GM10248 (cell line): ENCODE measurements around the gene PPP1R12C.

Source experiments
- CTCF ChIA-PET: fragments of 300-600 bp; sonication (Branson Sonifier 250); formaldehyde crosslinking; extraction: SDS; loops from one replicate; lab custom pipeline; 2021; ENCODE audit warnings: antibody characterized with exemption; lab: Yijun Ruan, JAX
- POLR2A ChIA-PET: fragments of 350-650 bp; sonication (Branson Sonifier 250); formaldehyde crosslinking; extraction: SDS; loops from one replicate; lab custom pipeline; 2020; ENCODE audit warnings: antibody characterized with exemption; lab: Yijun Ruan, JAX
- DNase-seq: peaks from one replicate; pipeline ENCODE4 v3.0.0; 2012; ENCODE audit errors: extremely low spot score
- TF ChIP-seq, protein P1 (sequence below): IDR thresholded peaks from 2 replicates; pipeline ENCODE4 v1.5.1; 2012; ENCODE audit warnings: mild to moderate bottlenecking, low read depth; ENCODE audit errors: extremely low read depth, missing control alignments, control extremely low read depth

The PPP1R12C gene

DNA sequence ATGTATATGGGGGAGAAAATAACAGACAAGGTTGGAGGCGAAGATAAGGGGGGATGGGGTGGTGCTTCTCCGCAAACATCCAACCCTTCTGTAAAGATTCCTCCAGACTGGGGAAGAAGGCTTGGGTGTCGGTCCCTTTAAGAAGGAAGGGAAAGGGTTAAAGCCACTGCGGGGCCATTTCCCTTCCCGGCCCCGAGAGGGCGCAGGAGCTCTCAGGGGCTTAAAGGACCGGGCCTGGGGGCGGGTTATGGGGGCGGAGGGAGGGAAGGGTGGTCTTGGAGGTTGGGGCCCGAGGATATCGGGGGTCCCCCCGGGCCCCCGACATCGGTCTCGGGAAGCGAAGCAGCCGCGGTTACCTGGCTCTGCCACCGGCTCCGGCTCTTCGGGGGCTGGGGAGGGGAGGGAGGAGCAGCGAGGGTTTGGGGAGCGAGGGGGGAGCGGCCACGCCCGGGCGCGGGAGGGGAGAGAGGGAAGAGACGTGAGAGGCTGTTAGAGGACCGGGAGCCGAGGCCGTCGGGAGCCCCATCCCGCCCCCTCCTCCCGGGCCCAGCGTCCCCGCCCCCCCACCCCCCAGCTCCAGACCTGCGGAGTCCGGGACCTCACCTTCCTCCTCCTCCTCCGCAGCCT lies 28.8 kb upstream of the PPP1R12C start:
- TF ChIP-seq, protein P1, sequence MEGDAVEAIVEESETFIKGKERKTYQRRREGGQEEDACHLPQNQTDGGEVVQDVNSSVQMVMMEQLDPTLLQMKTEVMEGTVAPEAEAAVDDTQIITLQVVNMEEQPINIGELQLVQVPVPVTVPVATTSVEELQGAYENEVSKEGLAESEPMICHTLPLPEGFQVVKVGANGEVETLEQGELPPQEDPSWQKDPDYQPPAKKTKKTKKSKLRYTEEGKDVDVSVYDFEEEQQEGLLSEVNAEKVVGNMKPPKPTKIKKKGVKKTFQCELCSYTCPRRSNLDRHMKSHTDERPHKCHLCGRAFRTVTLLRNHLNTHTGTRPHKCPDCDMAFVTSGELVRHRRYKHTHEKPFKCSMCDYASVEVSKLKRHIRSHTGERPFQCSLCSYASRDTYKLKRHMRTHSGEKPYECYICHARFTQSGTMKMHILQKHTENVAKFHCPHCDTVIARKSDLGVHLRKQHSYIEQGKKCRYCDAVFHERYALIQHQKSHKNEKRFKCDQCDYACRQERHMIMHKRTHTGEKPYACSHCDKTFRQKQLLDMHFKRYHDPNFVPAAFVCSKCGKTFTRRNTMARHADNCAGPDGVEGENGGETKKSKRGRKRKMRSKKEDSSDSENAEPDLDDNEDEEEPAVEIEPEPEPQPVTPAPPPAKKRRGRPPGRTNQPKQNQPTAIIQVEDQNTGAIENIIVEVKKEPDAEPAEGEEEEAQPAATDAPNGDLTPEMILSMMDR, result peak; percentile 47
- ChIA-PET POLR2A (interaction anchor here (0.6 kb wide), 1 partner anchor 164 kb away, joined by 3 read pairs; no protein-coding TSS in a partner anchor), CTCF (interaction anchor here (1.4 kb wide), 1 partner anchor 14 kb away, joined by 6 read pairs; no protein-coding TSS in a partner anchor)
- peak; percentile 69 for DNase-seq

DNA sequence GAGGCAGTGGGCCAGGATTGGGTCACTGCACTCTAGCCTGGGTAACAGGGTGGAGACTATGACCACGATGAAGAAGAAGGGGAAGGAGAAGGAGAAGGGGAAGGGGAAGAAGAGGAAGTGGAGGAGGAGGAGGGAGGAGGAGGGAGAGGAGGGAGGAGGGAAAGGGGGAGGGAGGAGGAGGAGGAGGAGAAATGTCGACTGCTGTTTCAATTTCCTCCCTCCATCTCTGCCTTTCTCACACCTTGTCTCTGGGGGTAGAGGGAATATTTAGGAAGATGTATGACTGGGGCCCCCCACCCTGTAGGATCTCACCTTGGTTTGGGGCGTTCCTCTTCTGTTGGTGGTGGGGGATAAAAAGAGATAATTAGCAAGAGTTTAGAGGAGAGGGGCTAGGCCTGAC lies 27.8 kb upstream of the PPP1R12C start:
- POLR2A ChIA-PET, result no interaction called here
- TF ChIP-seq, protein P1, result no peak
- no peak for DNase-seq
- CTCF ChIA-PET, result interaction anchor here (1.4 kb wide), 1 partner anchor 15 kb away, joined by 6 read pairs; no protein-coding TSS in a partner anchor

DNA sequence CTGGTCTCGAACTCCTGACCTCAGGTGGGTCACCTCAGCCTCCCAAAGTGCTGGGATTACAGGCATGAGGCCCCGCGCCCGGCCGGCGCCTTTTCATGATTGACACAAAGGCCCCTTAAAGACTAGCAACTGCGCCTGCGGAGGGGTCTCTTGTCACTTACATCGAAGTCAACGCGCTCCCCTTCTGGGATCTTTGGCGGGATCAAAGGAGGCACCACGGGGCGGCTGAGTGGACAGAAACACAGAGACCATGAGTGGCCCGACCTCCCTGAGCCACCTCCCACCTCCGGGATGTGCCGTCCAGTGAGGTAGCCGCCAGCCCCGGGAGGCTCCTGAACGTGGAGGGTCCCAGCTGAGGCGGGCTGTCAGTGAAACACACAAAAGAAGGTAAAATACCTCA lies 24.3 kb upstream of the PPP1R12C start:
- TF ChIP-seq, protein P1, result no peak
- ChIA-PET POLR2A (interaction anchor here (0.6 to 0.7 kb wide), 2 partner anchors 266 to 335 kb away, joined by 3 read pairs; partner anchors contain the start of genes UBE2S and ZNF628), CTCF (interaction anchor here (0.7 to 5.0 kb wide), 29 partner anchors 9 to 498 kb away, joined by 3 to 43 read pairs (median 4); partner anchors contain the start of genes PPP1R12C, TNNI3 and ZNF865)
- DNase-seq, result no peak

DNA sequence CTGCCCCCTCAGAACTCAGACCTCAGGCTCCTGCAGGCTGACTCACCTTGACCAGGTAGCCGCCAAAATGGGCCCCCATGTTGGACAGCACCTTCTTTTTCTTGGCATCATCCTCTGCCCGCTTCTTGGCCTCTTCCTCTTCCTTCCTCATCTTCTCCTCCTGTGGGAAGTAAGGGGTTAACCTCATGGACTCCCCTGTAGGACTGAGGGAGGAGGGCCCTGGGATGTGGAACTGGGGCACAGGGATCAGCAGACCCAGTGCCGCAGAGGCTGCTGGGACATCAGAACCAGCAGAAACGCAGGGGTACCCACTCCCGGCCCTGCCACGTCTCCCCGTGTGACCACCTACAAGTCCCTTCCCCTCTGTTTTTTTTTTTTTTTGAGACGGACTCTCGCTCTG lies 20.5 kb upstream of the PPP1R12C start:
- CTCF ChIA-PET, result no interaction called here
- TF ChIP-seq, protein P1, result no peak
- POLR2A ChIA-PET, result no interaction called here
- no peak for DNase-seq

DNA sequence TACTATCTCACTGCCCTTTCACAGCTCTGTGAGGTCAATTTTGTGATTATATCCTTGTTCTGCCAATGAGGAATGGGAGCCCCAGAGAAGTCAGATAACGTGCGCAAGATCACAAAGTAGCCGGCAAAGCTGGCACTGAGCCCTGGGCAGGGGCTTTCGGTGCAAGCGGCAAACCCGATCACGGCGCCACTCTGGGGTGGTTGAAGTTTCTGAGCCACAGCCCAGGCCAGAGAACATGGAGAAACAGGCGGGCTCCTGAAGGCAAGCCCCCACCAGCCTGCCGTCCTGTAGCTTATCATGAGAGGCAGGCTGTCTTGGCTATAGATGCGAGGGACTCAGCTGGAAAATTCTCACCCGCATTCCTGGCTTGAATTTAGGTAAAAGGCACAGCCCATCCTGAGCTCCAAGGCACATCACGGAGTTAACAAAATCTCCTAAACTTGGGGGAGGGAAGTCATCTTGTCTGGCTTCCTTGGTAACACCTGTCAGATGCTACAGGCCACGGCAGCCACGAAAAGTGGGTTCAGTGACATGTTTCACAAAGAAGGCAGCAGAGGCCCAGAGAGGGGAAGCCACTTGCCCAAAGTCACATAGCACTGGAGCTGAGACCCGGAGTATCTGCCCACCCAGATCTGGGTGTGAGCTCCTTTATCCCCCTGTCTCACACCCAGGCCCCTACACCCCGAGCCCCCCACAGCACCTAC lies 19.1 kb upstream of the PPP1R12C start:
- TF ChIP-seq, protein P1, result no peak
- POLR2A ChIA-PET, result no interaction called here
- CTCF ChIA-PET, result interaction anchor here (0.7 to 5.9 kb wide), 8 partner anchors 11 to 381 kb away, joined by 3 to 40 read pairs (median 4); partner anchors contain the start of gene TNNT1
- DNase-seq, result no peak

DNA sequence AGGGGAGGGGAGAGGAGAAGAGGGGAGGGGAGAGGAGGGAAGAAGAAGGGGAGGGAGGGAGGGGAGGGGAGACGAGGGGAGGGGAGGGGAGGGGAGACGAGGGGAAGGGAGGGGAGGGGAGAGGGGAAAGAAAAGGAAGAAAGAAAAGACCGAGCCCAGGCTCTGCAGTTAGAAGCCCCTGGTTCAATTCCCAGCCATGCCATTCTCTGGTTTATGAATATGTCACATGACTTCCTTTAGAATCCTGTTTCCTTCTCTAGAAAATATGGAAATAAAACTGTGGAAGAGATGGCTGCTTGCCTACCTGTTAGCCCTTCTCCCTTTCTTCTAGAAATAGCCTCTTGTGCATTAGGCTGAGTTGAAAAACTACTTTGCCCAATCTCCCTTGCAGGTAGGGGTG lies 17.3 kb upstream of the PPP1R12C start:
- CTCF ChIA-PET, result interaction anchor here (5.9 kb wide), 1 partner anchor 46 kb away, joined by 40 read pairs; no protein-coding TSS in a partner anchor
- POLR2A ChIA-PET, result no interaction called here
- TF ChIP-seq, protein P1, result no peak
- DNase-seq, result no peak
